ENCODE measurements around the gene MEGF11.
"Not testable (repeated sequence)": the region's sequence is repeated elsewhere in the genome, so short reads cannot be mapped to it uniquely, and the experiment has no call there.

The MEGF11 gene

DNA sequence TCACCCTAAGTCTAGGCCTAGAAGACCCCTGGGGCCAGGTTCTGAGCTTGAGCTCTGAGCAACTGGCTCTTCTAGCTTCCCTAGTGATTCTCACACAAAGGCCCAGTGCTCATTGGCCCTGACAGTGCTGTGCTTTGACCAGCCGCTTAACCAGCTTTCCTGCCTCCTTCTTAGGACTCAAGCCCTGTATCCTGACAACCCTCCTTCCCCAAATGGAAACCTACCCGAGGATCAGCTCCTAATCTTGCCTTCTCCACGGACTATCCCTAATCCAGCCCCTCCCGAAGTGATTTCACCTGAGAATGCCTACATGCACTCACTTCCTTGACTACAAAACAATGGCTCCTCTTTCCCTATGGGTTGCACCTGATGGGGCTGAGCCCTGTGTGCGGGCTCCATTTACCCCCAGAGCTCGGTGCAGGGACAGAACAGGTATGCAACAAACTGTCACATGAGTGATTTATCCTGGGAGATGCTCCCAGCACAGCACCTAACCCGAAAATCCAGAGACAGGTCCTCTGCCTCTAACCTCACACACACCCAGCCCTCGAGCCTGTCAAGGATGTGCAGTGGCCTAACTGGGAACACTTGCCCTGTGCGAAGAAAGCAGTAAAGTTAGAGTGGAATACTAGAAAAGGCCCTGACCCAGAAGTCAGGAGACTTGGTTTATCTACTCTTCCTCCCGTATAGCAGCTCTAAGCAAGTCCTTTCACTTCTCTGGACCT, 2.3 kb downstream of the MEGF11 start:
- no peaks in the 10 kb centered on the region for H3K9me3 ChIP-seq (ENCODE audit: low read length)
- H3K27me3 ChIP-seq (ENCODE audit: control insufficient read depth in 1 of 2, insufficient read depth in 2 of 2, low read length in 2 of 2): peaks cover 45 to 61% of the 10 kb centered on the region in 2 donors
- H3K4me3 ChIP-seq (ENCODE audit: low read depth in 1 of 2, low read length in 2 of 2): no peak overlapping the region
- no peaks in the 10 kb centered on the region for H3K36me3 ChIP-seq (ENCODE audit: insufficient read depth, low read length)
- peaks cover 8% of the 10 kb centered on the region for H3K4me1 ChIP-seq (ENCODE audit: insufficient read depth, low read length)
- no peak overlapping the region for H3K27ac ChIP-seq (ENCODE audit: low read depth, low read length)
- no peak overlapping the region for H3K9ac ChIP-seq (ENCODE audit: low read length)

DNA sequence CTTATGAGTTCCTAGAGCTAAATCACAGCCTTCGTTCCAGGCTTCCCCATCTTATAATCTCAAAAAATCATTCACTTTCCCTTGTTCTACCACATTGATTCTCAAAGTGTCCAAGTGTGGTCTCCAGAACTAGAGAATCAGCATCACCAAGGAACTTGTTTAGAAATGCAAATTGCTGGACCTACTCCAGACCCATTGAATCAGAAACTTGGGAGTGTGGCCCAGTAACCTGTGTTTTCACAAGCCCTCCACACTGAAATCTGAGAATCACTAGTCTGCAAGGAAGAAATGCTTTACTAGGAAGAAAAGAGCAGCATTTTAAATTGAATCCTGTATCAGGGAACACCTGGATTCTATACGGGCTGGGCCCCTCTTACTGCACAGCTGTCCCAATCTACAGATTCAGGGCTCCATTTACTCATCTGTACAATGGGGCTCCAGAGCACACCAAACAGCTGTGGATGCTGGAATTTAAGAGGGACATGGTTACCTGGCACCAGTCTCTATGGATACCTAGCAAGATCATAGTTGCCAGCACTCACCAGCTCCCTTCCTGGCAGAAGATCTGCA, 3.9 kb downstream of the MEGF11 start:
- H3K27ac ChIP-seq (ENCODE audit: low read depth, low read length): no peak overlapping the region
- H3K36me3 ChIP-seq (ENCODE audit: insufficient read depth, low read length): no peaks in the 10 kb centered on the region
- peaks cover 8% of the 10 kb centered on the region for H3K4me1 ChIP-seq (ENCODE audit: insufficient read depth, low read length)
- no peak overlapping the region for H3K4me3 ChIP-seq (ENCODE audit: low read depth in 1 of 2, low read length in 2 of 2)
- H3K27me3 ChIP-seq (ENCODE audit: control insufficient read depth in 1 of 2, insufficient read depth in 2 of 2, low read length in 2 of 2): peaks cover 30 to 53% of the 10 kb centered on the region in 2 donors
- H3K9me3 ChIP-seq (ENCODE audit: low read length): no peaks in the 10 kb centered on the region
- H3K9ac ChIP-seq (ENCODE audit: low read length): no peak overlapping the region

DNA sequence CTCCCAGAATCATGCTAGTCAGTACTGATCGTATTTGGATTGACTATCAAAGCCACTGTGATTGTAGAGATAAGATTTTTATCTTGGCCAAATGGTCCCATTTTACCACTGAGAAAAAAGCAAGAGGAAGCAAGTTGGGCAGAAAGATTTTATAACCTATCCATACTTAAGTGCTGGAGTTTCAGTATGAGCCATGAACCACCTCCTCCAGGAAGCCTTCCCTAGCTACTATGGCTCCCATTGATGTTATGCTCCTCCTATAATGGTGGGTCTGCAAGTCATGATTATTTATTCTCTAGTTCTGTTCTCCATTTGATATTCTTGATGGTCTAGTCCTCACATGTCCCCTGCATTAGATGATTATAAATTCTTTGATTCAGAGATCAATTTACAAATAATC, 6.6 kb downstream of the MEGF11 start:
- Histone ChIP-seq H3K27me3 (ENCODE audit: control insufficient read depth in 1 of 2, insufficient read depth in 2 of 2, low read length in 2 of 2) (peaks cover 14 to 30% of the 10 kb centered on the region in 2 donors), H3K36me3 (ENCODE audit: insufficient read depth, low read length) (no peaks in the 10 kb centered on the region), H3K9me3 (ENCODE audit: low read length) (no peaks in the 10 kb centered on the region), H3K4me1 (ENCODE audit: insufficient read depth, low read length) (no peaks in the 10 kb centered on the region), H3K27ac (ENCODE audit: low read depth, low read length) (no peak overlapping the region), H3K9ac (ENCODE audit: low read length) (no peak overlapping the region), H3K4me3 (ENCODE audit: low read depth in 1 of 2, low read length in 2 of 2) (no peak overlapping the region)

DNA sequence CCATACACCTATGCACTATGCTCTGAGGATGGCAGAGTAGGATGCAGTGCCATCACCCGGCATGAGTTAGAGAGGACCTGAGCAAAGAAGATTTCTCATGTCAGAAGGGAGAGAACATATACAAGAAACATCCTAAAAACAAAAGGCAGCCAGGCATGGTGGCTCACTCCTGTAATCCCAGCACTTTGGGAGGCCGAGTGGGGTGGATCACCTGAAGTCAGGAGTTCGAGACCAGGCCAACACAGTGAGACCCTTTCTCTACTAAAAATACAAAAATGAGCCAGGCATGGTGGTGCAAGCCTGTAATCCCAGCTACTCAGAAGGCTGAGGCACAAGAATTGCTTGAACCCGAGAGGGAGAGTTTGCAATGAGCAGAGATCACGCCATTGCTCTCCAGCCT, 7.7 kb downstream of the MEGF11 start:
- peaks cover 4 to 19% of the 10 kb centered on the region in 2 donors for H3K27me3 ChIP-seq (ENCODE audit: control insufficient read depth in 1 of 2, insufficient read depth in 2 of 2, low read length in 2 of 2)
- not testable (repeated sequence) for H3K4me1 ChIP-seq (ENCODE audit: insufficient read depth, low read length); H3K27ac ChIP-seq (ENCODE audit: low read depth, low read length); H3K9ac ChIP-seq (ENCODE audit: low read length); H3K4me3 ChIP-seq (ENCODE audit: low read depth in 1 of 2, low read length in 2 of 2); H3K36me3 ChIP-seq (ENCODE audit: insufficient read depth, low read length); H3K9me3 ChIP-seq (ENCODE audit: low read length)

DNA sequence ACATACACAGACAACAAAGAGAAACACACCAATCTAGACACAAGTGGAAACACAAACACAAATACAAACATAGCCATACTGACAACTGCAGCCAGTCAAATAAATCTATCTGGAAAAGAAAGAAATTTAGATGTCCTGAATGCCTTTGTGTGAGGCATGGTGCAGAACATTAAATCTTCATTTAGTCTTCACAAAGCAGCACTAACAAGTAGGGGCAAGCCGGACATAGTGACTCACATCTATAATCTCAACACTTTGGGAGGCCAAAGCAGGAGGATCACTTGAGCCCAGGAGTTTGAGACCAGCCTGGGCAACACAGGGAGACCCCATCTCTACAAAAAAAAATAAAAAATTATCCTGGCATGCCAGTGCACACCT, 11.7 kb downstream of the MEGF11 start:
- H3K9me3 ChIP-seq (ENCODE audit: low read length): no peaks in the 10 kb centered on the region
- no peaks in the 10 kb centered on the region for H3K4me1 ChIP-seq (ENCODE audit: insufficient read depth, low read length)
- no peak overlapping the region for H3K27ac ChIP-seq (ENCODE audit: low read depth, low read length)
- H3K4me3 ChIP-seq (ENCODE audit: low read depth in 1 of 2, low read length in 2 of 2): no peak overlapping the region
- H3K9ac ChIP-seq (ENCODE audit: low read length): no peak overlapping the region
- no peaks in the 10 kb centered on the region for H3K36me3 ChIP-seq (ENCODE audit: insufficient read depth, low read length)
- peaks cover 0 to 7% of the 10 kb centered on the region in 2 donors for H3K27me3 ChIP-seq (ENCODE audit: control insufficient read depth in 1 of 2, insufficient read depth in 2 of 2, low read length in 2 of 2)

DNA sequence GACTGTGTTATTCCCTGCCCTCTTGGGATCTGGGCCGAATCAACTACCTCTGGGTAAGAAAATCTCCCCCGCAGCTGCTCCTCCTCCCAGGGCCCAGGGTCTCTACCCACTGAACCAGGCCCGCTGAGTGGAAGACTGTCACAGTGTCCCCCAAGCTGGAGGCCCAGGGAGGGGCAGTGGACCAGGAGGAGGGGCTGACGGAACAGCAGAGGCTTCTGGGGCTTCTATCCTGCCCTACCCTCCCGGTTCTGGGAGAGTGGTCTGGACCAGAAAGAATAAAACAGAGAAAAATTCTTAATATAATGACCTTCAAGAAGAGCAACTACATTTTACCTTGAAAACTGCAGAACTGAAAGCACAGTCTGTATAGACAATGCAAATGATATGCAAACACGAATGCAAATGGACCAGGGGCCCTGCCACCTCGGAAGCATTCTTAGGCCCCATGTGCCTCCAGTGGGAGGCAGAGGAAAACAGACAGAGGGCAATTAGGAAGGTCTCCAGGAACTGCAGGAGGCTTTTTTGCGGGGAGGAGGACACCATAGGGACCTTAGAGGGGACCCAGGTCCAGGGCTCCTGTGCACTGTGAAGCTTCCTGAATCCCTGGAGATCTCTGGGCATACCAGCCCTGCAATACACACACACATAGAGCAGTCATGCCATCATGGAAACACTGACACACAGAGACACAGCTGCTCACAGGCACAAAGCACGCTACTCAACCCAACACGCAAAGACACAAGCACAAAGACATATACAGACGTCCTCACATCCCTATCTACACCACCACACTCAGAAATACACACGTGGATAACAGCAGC, 12.3 kb downstream of the MEGF11 start:
- peaks cover 0 to 7% of the 10 kb centered on the region in 2 donors for H3K27me3 ChIP-seq (ENCODE audit: control insufficient read depth in 1 of 2, insufficient read depth in 2 of 2, low read length in 2 of 2)
- H3K27ac ChIP-seq (ENCODE audit: low read depth, low read length): no peak overlapping the region
- no peak overlapping the region for H3K4me3 ChIP-seq (ENCODE audit: low read depth in 1 of 2, low read length in 2 of 2)
- H3K9ac ChIP-seq (ENCODE audit: low read length): no peak overlapping the region
- H3K4me1 ChIP-seq (ENCODE audit: insufficient read depth, low read length): no peaks in the 10 kb centered on the region
- H3K9me3 ChIP-seq (ENCODE audit: low read length): no peaks in the 10 kb centered on the region
- H3K36me3 ChIP-seq (ENCODE audit: insufficient read depth, low read length): no peaks in the 10 kb centered on the region

DNA sequence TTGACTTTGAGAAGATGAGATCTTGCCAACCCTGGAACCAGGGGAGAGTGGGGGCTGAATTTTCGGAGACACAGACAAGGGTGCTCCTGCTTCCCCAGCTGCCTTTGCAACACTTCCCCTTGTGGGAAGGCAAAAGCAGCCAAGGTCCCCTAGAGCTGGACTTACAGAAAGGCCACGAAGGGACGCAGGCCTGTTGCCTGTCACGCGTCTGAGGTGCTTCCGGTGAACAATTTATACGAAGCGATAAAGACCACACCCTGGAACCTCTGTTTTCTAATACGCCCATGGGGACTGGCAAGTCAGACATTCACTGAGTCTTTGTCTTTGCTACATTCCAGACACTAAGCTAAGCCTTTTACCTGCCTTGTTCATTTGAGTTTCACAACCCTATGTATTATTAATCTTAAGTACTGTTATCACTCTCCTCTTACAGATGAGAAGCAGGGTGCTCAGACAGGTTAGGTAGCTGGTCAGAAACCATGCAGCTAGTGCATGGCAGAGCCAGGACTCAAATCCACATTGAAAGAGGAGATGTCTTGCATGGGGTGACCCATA, 13.2 kb downstream of the MEGF11 start:
- Histone ChIP-seq H3K4me1 (ENCODE audit: insufficient read depth, low read length) (no peaks in the 10 kb centered on the region), H3K9ac (ENCODE audit: low read length) (no peak overlapping the region), H3K4me3 (ENCODE audit: low read depth in 1 of 2, low read length in 2 of 2) (no peak overlapping the region), H3K9me3 (ENCODE audit: low read length) (no peaks in the 10 kb centered on the region), H3K36me3 (ENCODE audit: insufficient read depth, low read length) (no peaks in the 10 kb centered on the region), H3K27ac (ENCODE audit: low read depth, low read length) (no peak overlapping the region), H3K27me3 (ENCODE audit: control insufficient read depth in 1 of 2, insufficient read depth in 2 of 2, low read length in 2 of 2) (peaks cover 0 to 5% of the 10 kb centered on the region in 2 donors)

DNA sequence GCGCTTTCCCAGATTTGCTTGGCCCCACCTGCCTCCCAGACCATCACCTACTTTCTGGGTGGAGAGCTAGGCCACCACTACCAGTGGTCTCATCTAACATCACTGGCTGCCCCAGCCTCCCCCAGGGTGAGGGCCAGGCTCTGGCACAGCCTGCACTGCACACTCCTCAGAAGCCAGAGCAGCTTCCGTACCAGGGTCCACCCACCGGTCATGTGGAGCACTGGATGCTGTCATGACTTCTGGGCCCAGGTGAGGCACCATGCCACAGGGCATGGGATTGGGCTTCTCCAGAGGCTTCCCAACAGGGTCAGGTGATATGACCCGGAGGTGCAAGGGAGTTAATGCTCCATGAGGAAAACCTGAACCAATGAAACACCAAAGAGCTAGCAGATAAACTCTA, 14.0 kb downstream of the MEGF11 start:
- Histone ChIP-seq H3K27me3 (ENCODE audit: control insufficient read depth in 1 of 2, insufficient read depth in 2 of 2, low read length in 2 of 2) (peaks cover 0 to 4% of the 10 kb centered on the region in 2 donors), H3K36me3 (ENCODE audit: insufficient read depth, low read length) (no peaks in the 10 kb centered on the region), H3K9ac (ENCODE audit: low read length) (no peak overlapping the region), H3K27ac (ENCODE audit: low read depth, low read length) (no peak overlapping the region), H3K9me3 (ENCODE audit: low read length) (no peaks in the 10 kb centered on the region), H3K4me1 (ENCODE audit: insufficient read depth, low read length) (no peaks in the 10 kb centered on the region), H3K4me3 (ENCODE audit: low read depth in 1 of 2, low read length in 2 of 2) (no peak overlapping the region)

DNA sequence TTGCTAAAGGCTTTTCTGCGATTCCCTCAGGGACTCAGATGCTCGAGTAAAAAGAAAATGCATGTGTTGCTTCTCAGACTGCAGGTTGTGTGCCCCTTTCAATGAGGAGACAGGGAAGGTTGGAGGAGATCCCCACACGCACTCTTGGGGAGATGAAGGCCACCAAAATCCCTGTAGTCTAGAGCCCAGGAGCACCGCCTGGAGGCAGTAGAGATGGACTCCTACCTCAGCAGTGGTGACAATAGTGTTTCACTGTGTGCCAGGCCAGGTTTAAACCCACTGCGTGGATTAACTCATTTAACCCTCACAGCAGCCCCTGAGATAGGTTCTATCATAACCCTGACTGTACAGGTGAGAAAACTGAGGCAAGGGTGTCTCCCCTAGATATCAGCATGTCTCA, 15.2 kb downstream of the MEGF11 start:
- Histone ChIP-seq H3K9me3 (ENCODE audit: low read length) (no peaks in the 10 kb centered on the region), H3K9ac (ENCODE audit: low read length) (no peak overlapping the region), H3K4me3 (ENCODE audit: low read depth in 1 of 2, low read length in 2 of 2) (no peak overlapping the region), H3K4me1 (ENCODE audit: insufficient read depth, low read length) (no peaks in the 10 kb centered on the region), H3K27me3 (ENCODE audit: control insufficient read depth in 1 of 2, insufficient read depth in 2 of 2, low read length in 2 of 2) (peaks cover 0 to 4% of the 10 kb centered on the region in 2 donors), H3K36me3 (ENCODE audit: insufficient read depth, low read length) (no peaks in the 10 kb centered on the region), H3K27ac (ENCODE audit: low read depth, low read length) (no peak overlapping the region)

DNA sequence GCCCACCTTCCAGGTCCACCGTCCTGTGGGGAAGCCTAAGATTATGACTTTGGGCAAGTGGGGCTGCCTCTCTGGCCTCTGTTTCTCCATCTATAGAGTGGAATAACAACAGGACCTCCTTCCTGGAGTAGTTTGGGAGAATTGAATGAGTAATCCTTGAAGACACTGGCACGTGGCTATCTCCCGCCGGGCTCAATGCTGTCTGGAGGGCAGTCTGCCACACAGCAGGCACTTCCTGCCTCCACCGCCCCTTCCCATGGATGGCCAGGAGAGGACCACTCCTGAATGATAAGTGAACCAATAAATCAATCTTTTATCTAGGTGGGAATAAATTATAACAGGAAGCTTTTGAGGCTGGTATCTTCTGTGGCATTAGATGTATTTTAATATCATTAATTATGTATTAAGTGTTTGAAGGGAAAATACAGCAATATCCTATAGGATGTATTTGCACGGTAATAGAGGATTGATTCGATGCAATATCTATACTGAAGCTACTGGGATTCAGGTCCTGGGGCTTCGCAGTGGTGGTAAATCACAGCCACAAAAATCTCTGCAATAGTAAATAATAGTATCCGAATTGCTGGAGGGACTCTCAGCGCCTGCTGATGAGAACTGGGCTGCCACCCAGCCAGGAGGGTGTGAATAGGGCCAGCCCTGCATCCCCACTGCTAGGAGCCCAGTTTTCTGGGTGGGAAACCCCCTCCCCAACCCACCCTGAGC, 15.9 kb downstream of the MEGF11 start:
- H3K27me3 ChIP-seq (ENCODE audit: control insufficient read depth in 1 of 2, insufficient read depth in 2 of 2, low read length in 2 of 2): peaks cover 0 to 4% of the 10 kb centered on the region in 2 donors
- H3K36me3 ChIP-seq (ENCODE audit: insufficient read depth, low read length): no peaks in the 10 kb centered on the region
- no peak overlapping the region for H3K9ac ChIP-seq (ENCODE audit: low read length)
- no peak overlapping the region for H3K4me3 ChIP-seq (ENCODE audit: low read depth in 1 of 2, low read length in 2 of 2)
- H3K4me1 ChIP-seq (ENCODE audit: insufficient read depth, low read length): no peaks in the 10 kb centered on the region
- no peaks in the 10 kb centered on the region for H3K9me3 ChIP-seq (ENCODE audit: low read length)
- no peak overlapping the region for H3K27ac ChIP-seq (ENCODE audit: low read depth, low read length)

DNA sequence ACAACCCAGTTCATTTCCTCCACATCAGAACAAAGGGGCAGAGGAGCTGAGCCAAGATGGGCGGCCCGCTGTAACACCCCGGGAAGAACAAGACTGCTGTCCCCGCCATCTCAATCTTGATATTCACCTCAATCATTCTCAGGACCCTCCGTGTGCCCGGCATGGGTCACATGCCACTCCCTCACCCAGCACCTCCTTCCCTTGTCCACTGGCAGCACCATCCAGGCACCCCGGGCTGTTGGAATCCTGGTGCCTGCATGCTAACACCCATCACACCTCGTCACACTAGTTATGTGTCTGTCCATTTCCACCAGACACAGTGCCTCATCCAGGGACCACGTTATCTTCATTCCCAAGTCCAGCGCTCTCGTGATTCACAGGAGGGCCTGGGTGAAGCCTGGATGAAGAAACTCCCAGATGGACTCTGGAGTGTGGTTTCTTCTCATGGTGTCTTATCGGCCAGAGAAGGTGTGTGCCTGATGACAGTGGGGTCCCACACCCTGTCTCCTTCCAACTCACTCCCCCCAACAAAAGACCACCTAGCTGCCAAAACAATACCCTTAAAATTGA, 16.7 kb downstream of the MEGF11 start:
- Histone ChIP-seq H3K27ac (ENCODE audit: low read depth, low read length) (no peak overlapping the region), H3K9me3 (ENCODE audit: low read length) (no peaks in the 10 kb centered on the region), H3K36me3 (ENCODE audit: insufficient read depth, low read length) (no peaks in the 10 kb centered on the region), H3K9ac (ENCODE audit: low read length) (no peak overlapping the region), H3K4me1 (ENCODE audit: insufficient read depth, low read length) (no peaks in the 10 kb centered on the region), H3K27me3 (ENCODE audit: control insufficient read depth in 1 of 2, insufficient read depth in 2 of 2, low read length in 2 of 2) (peaks cover 0 to 4% of the 10 kb centered on the region in 2 donors), H3K4me3 (ENCODE audit: low read depth in 1 of 2, low read length in 2 of 2) (no peak overlapping the region)

All from muscle layer of colon (tissue), 2 donors.